HCEC 1CT (cell line): ENCODE data around the gene RAET1E.
"Not testable (repeated sequence)": the region's sequence is repeated elsewhere in the genome, so short reads cannot be mapped to it uniquely, and the experiment has no call there.

Experiments used
- DNase-seq: peaks from one replicate; pipeline ENCODE4 v3.0.0-alpha.2; 2017

Gene RAET1E

DNA sequence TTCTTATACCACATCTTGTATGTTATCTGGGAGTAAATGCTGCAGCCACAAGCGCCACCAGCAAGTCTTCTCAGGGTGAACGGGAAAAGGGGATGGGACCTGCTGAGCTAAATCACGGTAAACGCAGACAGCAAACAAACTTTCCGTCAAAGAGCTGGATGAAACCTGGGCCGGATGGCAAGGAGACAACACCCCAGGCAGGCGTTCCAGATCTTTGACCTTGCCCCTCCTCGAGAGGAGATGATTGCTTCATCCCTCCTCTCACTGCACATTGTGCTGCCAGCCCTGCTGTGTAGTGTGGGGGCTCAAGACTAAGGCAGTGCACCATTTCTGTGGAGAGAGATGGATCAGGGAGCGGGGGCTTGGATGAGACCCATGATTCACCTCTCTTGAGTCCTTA is 9.8 kb downstream of the RAET1E start:
- no peak for DNase-seq

DNA sequence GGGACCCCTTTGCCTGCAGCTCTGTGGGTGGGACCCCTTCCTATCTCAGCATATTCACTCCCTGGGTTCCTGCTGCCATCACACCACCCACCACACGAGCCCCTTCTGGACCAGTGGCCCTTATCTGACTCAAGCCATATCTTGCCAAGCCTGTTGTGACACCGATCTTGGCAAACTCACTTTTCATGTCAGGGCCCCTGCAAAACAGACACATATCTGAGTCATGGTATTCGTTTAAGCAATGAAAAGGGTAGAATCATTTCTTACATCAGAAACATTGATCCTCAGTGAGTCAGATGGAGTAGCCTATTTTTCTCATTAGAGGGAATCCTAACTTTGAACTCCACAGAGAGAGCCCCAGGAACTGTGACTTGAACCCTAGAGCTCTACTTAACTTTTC is 10.6 kb downstream of the RAET1E start:
- peak; percentile 92 for DNase-seq

DNA sequence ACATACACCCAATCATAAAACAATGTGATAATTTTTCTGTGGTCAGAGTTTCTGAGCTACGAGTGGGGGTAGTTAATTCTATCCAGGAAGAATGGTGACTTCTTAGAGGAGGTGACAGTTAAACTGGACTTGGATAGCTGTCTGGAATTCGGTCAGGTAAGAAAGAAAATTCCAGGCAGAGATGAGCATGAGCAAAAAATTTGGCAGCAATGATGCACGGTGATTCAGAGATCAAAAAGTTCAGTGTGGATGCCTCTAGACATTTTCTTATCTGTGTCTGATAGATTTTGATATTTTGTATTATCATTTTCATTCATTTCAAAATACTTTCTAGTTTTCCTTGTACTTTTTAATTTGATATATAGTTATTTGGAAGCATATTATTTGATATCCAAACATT is 12.0 kb downstream of the RAET1E start:
- DNase-seq: no peak

DNA sequence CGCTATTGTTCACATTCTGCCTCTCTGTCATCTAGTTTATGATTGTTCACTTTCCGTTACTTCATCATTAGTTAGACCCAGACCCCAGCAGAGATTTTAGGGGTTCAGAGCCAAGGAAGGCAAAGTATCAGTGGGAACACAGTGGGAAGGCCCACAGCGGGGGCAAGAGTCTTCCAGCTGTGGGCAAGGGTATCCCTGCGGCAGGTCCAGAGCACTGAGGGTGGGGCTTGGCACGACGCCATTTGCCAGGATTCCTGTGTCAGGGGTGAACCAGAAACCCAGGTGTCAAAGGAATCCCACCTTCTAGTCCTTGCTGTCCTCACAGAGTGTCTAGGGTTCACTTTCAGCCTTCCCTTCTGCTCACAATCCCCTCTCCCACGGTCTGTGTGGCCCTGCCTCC is 13.3 kb downstream of the RAET1E start:
- DNase-seq: no peak

DNA sequence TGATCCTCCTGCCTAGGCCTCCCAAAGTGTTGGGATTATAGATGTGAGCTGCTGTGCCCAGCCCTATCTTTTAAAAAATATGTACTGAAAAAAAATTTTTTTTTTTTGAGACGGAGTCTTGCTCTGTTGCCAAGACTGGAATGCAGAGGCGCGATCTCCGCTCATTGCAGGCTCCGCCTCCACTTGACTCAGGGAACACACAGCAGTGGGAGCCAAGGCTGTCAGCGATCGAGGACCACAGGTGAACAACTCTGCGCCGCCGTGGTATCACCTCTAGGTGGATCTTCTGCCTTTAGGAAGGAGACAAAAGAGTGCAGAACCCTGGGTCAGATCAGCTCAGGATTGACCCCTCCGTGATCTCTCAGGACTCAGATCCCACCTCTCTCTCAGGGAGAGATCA is 13.7 kb downstream of the RAET1E start:
- peak; percentile 36 for DNase-seq

DNA sequence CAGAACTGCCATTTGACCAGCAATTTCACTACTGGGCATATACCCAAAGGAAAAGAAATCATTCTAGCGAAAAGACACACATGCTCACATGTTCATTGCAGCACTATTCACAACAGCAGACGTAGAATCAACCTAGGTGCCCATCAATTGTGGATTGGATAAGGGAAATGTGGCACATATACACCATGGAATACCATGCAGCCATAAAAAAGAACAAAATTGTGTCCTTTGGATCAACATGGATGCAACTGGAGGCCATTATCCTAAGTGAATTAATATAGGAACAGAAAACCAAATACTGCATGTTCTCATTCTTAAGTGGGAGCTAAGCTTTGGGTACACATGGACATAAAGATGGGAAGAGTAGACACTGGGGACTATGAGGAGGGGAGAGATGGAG is 16.1 kb downstream of the RAET1E start:
- DNase-seq: no peak

DNA sequence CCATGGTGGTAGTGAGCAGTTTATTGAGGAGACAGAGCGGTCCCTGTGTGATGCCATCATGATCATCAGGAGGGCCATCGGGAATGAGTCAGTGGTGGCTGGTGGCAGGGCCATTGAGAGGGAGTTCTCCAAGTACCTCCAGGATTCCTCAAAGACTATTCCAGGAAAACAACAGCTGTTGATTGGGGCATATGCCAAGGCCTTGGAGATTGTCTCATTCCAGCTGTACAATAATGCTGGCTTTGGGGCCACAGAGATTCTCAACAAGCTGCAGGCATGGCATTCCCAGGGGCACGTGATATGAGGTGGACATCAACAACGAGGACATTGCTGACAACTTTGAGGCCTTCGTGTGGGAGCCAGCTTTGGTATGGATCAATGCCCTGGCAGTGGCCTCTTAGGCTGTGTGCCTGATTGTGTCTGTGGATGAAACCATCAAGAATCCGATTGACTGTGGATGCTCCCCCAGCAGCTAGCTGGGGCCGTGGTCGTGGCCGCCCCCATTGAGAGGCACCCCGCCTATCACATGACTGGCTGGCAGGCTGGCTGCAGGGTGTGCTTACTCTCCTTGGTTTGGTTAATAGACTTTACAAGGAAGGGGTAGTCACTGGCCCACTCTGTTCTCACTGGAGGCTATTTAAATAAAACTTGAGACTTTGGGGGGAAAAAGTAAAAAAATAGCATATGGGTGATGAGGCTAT is 16.7 kb downstream of the RAET1E start:
- DNase-seq: no peak

DNA sequence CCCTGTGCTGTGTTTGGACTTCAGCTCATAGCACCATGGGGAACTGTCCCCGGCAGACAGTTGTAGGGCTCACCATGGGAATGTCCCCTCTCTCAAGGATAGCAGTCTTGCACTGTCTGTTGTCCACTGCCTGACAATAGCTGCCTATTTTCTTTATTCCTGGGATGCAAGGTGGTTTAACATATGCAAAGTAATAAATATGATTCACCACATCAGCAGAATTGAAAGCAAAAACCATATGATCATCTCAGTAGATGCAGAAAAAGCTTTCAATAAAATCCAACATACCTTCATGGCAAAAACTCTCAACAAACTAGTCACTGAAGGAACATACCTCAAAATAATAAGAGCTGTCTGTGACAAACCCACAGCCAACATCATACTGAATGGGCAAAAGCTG is 20.3 kb downstream of the RAET1E start:
- no peak for DNase-seq

DNA sequence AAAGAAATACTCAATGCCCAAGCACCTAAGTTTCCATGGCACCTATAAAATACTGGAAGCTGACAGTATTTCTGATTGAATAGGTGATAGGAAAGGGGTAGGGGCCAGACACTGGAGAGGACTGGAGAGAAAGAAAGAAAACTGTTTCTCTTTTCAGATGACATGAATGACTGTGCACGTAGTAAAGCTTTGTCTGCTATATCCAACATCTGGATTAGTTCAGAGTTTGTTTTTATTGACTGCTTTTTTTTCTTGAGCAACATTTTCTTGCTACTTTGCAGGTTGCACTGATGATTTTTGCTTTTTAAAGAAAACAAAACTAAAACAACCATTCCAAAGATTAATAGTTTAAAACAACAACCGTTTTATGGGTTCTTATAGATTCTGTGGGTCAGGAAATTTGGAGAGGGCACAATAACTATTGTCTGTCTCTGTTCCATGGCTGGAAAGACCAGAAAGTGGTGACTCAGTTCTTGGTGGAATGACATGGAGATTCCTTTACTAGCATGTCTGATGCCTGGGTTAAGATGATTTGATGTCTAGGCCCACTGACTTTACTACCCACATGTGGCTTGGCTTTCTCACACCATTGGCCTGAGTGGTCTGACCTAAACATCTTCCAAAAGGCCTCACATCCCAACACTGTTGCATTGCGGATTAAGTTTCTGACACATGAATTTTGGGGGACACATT is 21.5 kb downstream of the RAET1E start:
- no peak for DNase-seq

DNA sequence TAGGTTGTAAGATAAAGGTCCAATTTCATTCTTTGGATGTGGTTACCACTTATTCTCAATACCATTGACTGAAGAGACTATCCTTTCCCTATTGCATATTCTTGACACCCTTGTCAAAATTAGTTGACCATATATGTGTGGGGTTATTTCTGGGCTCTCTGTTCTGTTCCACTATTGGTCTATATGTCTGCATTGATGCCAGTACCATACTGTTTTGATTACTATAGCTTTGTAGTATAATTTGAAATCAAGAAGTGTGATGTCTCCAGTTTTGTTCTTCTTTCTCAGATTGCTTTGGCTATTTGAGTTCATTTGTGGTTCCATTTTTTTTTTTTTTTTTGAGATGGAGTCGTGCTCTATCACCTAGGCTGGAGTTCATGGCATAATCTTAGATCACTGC is 25.7 kb downstream of the RAET1E start:
- DNase-seq: no peak

DNA sequence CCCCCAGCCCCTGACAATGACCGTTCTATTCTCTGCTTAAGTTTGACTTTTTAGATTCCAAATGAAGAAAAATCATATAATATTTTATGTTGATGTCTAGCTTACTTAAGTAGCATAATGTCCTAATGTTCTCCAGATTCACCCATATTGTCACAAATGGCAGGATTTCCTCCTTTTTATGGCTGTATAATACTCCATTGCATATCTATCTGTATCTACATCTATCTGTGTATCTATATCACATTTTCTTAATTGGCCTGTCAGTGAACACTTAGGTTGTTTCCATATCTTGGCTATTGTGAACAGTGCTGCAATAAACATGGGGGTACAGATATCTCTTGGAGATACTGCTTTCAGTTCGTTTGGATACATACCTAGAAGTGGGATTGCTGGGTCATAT is 26.7 kb downstream of the RAET1E start:
- DNase-seq: no peak

DNA sequence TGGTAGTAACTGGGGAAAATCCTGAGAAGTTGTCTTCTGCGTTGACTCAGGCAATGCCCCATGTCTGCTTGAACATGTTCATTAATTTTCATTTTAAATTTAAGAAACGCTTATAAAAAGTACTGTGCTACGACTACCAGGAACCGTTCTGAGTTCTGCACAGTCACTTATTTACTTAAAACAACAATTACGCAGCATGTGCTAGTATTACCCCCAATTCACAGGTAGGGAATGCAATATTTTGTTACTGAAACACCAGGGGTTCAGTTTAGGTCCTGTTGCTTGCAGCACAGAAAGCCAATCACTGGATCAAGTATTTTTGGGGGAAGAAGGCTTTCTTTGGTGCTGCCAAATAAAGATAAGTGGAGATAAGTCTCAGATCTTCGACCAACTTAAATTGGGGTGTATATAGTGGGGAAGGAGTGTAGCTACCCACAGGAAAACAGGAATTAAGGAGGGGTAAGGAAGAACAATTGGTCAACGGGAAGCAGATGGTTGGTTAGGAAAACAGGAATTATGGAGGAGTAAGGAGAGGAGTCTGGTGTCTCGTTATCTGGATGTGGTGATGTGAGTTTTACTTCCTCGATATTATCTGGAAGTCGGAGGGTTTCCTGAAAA is 28.5 kb downstream of the RAET1E start:
- DNase-seq: no peak

DNA sequence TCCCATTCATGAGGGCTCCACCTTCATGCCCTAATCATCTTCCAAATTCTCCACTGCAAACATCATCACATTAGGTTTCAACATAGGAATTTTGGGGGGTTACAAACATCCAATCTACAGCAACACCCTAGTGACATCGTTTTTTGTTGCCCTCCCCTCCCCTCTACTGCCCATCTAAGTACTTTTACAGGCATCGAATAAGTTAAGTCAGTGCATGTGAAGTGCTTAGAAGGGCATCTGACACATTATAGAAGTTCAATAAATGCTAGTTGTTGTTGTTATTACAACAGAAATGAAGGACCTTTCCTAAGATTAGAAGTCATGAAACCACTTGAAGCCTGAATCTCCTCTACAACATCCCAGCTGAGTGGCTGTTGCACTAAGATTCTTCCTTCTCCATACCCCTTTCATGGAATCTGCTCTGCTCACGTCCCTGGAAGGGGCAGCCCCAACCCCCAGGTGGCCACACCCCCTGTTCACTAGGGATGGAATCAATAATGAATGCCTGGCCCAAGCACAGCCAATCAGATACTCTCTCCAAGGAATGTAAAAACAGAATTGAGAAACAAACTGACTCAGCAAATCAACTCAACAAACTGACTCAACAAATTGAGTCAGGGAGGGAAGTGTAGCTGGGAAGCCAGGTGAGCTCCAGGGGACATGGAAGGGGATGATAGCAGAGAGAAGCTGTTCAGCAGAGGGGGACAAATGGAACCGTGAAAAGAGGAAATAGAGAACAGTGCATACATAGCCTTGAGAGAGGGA is 29.9 kb downstream of the RAET1E start:
- peak; percentile 51 for DNase-seq

DNA sequence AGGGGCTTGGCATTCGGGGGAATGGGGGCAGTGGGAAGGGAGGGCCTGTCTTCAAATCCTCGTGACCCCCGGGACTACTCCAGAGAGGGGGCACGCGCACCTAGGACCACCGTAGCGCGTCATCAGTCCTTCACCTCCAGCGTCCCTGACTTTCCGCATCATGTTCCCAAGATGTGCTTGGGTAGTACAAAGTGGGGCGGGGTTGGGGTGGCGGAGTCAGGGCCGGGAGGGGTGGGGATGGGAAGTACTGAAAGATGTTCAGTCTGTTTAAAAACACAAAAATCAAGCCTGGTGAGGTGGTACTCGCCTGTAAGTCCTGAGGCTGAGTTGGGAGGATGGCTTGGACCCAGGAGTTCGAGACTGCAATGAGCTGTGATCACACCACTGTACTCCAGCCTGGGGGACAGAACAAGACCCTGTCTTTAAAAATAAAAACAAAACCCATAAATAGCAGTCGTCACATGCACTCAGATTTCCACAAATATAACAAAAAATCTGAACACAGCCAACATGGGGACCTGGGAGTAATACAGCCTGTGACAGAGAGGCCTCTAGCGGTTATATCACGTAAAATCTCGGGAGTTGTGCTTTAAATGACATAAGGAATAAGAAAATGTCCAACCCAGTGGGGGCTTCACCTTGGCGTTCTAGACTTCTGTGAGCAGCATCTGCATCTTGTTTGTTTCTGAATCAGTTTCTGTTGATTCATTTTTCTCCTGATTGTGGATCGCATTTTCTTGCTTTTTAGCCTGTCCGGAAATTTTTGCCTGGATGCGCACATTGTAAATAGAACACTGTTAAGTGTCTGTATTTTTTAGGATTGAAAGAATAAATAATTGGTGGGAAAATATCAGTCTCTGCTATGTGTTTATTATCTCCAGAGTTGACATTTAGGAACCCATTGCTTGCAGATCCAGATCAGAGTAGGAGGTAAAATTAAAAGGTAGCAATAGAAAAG is 33.1 kb downstream of the RAET1E start:
- DNase-seq: peak; percentile 79

DNA sequence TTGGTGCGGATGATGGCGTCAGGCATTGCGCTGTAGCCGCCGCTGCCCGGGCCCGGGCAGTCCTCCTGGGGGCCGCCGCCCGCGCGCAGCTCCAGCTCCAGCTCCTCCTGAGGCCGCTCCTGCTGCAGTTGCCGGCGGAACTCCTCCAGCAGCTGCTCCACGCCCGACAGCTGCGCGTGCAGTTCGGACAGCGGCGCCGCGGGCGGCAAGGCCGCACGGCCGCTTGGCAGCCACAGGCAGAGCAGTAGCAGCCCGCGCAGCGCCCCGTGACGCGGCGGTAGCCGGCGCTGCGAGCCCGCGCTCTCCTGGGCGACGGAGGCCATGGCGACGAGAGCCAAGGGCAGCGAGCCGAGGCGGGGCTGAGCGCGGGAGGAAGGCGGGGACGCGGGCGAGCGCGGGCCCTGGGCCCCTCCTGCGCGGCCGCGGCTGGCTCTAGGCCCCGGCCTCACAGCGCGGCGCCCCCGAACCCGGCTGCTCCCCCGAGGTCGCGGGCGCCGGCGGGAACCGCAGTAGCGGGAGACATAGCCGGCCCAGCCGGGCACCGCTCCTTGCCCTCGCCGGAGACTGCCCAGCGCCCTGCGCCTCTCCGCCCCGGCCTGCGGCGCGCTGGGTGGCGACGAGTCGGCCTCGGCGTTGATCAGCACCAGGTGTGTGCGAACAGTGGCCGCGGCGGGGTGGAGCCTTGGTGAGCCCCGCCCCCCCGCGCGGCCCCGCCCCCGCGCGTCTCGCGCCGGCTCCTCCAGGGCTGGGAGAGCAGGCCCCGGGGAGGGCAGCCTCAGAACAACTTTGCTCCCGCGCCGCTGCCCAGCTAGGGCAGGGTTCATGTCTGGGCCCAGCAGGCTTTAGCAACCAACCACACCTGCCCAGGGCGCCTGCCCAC is 34.0 kb downstream of the RAET1E start, which contains the start of gene LRP11:
Gene LRP11 (minus strand): TSS at position 662 of the 880 bp plus-strand sequence. CDS start 339 bp downstream, at position 323.
- DNase-seq: peak; percentile 86

DNA sequence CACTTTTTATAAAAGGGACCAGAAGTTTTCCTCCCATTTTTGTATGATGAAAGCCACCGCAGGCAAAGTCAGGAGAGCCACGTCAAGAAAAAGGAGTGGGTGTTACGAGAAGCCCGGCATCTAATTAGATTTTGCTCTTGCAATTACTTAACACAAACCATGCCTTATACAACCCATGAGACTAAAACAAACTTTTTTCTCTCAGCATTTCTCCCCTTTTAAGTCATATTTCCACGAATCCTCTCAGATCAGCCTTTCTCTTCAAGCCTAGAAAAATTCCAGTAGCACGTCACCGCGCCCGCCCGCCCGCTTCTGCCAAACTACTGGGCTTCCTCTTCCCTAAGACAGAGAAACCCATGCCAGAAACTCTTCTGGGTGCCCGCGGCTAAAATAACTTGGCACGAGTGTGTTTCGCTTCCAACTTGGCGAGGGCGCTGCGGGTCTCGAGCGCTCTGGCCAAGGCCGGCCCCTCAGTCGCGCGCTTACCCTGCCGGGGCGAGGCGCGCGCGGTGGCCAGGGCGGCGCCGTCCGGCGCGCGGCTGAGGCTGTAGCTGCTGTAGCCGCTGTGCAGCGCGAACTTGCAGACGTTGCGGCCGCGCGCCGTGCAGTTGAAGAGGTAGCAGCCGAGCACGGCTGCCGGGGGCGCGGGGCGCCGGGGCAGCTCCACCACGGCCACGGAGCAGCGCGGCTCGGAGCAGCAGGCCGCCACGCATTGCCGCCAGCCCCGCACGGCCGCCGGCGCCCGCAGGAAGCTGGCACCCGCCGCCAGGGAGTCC is 34.8 kb downstream of the RAET1E start:
- DNase-seq: peak; percentile 62

DNA sequence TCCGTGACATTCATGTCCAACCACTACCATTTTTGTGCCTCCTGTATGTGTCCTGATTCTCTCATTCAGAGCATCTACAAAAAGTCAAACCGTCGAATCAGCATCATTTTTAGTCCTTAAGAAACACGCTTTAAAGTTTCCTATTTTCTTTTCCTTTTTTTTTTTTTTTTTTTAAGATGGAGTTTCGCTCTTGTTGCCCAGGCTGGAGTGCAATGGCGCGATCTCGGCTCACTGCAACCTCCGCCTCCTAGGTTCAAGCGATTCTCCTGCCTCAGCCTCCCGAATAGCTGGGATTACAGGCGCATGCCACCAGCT is 35.5 kb downstream of the RAET1E start:
- DNase-seq: not testable (repeated sequence)

DNA sequence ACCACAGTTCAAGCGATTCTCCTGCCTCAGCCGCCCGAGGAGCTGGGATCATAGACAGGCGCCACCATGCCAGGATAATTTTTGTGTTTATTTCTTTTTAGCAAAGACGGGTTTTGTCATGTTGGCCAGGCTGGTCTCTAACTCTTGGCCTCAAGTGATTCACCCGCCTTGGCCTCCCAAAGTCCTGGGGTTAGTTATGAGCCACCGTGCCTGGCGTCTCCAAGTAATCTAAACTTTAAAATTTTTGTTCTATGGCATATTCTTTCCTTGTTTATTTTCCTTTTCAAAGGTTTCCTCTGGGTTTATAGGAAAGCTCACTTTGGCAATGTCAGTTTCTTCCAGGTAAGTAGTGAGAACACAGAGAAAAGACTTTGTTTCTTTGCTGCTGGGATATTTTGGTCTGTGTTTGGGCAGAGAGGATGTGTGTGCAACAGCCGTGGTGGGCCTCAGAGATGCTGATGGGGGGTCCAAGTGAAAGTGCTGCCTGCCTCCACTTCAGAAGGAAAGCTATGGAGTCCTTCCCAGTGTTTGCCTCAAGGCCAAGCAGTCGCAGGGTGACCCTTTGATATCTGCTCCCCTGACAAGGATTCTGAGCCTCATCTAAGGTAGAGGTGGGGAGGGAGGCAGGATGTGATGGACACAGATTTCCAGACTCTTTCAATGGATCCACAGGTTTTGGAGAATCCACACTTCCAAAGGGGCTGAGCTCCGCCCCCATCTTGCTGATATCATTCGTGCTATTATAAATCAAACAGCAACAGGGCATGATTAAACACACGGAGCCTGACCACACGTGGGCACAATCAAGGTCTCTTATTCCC is 36.1 kb downstream of the RAET1E start:
- DNase-seq: peak; percentile 36

DNA sequence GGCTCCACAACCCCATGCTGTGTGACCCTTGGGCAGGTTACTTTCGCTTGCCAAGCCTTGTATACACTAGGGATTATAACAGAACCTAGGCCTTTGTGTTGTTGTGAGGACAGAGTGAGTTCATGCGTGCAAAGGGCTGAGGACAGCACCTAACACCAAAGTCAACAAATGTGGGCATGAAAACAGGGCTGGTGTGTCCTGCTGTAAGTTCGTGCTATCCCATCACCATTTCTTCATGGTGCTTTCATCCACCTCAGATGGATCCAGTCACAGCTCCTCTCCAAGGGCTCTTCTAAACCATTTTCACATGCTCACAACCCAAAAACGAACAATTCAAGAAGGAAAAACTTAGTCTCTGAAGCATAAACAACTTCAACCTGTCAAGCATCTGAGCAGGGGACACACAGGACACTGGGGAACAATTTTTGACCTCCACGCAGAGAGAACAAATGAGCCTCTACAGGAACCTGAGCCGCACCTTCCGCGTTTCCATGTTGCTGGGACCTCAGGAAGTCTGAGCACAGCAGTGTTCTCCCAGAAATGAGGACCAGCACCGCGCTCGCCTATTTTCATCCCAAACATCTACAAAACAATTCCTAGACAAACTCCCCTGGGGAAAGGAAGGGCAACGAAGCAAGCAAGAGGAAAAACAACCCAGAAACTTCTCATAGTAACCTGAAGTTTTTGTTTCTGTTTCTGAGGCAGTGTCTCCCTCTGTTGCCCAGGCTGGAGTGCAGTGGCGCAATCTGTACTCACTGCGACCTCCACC is 36.9 kb downstream of the RAET1E start:
- peak; percentile 30 for DNase-seq
